HG02870 (cell line): ENCODE measurements around the gene SYT14.
"Not testable (repeated sequence)": the region's sequence is repeated elsewhere in the genome, so short reads cannot be mapped to it uniquely, and the experiment has no call there.

Experiments
- ATAC-seq: cut with Tn5 transposase; IDR thresholded peaks from one replicate; pipeline ENCODE4 v1.9.1; 2021; ENCODE audit warnings: mild to moderate bottlenecking, moderate library complexity; ENCODE audit not compliant: unreplicated experiment

SYT14 gene

DNA sequence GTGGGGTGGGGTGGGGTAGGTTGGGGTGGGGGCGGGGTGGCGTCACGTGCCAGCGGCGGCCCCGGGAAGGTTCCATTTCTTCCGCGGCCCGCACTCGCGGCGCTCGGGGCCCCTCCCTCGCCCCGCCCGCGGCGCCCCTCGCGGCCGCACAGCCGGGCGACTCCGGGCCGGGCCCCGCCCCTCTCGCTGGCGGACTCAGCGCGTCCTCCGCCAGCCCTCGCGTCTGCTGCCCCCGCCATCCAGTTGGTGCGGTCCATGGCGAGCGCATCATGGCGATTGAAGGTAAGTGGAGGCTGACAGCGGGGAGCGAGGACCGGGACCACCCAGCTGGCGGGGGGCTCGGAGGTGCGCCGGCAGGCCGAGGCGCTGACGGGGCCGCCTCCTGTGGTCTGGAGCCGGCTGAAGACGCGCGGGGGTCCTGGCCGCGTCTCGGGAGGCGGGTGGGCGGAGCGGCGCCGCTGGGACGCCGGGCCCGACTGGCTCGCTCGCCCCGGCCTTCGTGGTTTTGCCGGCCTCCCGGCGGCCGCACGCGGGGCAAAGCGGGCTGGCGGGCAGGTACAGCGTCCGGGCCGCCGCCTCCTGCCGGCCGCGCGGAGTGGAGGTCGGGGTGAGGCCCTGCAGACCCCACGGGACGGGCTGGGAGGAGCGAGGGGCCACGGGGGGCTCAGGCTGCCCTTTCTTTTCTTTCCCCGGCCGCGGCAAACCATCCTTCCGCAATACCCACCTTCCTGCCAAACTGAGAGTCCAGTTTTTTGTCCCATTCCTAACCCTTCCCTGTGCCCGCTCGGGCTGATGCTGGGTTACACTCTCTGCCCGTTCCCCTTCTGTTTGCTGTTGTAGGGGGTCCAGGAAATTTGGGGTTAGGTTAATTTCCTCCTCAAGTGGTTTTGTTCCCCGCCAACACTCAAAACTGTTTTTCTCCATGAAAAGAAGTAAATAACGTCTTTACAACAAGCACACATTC lies at the start of gene SYT14:
SYT14 (plus strand) TSS at position 222 of the 964 bp plus-strand sequence; CDS start at position 270, 48 bp downstream.
- ATAC-seq, result no peak

DNA sequence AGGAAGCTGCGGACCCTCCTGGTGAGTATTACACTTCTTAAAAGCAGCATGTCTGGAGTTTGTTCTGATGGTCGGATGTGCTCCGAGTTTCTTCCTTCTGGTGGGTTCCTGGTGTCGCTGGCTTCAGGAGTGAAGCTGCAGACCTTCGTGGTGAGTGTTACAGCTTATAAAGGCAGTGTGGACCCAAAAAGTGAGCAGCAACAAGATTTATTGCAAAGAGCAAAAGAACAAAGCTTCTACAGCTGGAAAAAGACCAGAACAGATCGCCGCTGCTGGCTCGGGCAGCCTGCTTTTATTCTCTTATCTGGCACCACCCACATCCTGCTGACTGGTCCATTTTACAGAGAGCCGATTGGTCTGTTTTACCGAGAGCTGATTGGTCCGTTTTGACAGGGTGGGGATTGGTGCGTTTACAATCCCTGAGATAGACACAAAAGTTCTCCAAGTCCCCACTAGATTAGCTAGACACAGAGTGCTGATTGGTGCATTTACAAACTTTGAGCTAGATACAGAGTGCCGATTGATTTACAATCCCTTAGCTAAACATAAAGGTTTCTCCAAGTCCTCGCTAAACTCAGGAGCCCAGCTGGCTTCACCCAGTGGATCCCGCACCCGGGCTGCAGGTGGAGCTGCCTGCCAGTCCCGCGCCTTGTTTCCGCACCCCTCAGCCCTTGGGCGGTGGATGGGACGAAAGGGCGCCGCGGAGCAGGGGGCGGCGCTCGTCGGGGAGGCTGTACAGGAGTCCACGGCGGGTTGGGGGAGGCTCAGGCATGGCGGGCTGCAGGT lies 49.5 kb upstream of the SYT14 start:
- not testable (repeated sequence) for ATAC-seq

GRCh38 chr1:209889077-209889418 lies 49.0 kb upstream of the SYT14 start:
- ATAC-seq, result no peak

GRCh38 chr1:209890641-209891330 lies 47.2 kb upstream of the SYT14 start:
- no peak for ATAC-seq

- ATAC-seq, result no peak
These were observed 44.3 kb upstream of the SYT14 start for GRCh38 chr1:209893751-209894150.

GRCh38 chr1:209895709-209896108 lies 42.3 kb upstream of the SYT14 start:
- no peak for ATAC-seq

DNA sequence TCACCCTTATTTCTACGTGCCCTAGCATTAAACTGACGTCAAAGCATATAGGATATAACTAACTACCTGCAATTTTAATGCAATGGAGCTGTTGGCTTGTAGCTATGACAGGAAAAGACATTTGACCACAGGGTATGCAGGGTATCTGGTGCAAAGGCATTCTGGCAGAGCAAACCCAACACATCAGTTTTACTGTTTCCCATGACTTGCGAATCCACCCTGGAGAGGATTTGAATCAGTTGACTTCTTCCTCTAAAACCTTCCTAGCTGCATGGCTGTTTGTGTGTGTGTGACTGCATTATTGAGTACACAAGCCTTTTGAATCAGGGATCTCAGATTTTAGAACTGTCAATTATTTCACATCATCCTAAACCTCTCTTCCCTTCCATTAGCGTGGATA lies 41.7 kb upstream of the SYT14 start:
- ATAC-seq, result no peak

GRCh38 chr1:209898271-209898670 lies 39.7 kb upstream of the SYT14 start:
- not testable (repeated sequence) for ATAC-seq

DNA sequence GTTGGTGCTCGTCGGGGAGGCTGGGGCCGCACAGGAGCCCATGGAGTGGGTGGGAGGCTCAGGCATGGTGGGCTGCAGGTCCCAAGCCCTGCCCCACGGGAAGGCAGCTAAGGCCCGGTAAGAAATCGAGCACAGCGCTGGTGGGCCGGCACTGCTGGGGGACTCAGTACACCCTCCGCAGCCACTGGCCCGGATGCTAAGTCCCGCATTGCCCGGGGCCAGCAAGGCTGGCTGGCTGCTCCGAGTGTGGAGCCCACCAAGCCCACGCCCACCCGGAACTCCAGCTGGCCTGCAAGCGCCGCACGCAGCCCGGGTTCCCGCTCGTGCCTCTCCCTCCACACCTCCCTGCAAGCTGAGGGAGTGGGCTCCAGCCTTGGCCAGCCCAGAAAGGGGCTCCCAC lies 39.2 kb upstream of the SYT14 start:
- ATAC-seq, result not testable (repeated sequence)

DNA sequence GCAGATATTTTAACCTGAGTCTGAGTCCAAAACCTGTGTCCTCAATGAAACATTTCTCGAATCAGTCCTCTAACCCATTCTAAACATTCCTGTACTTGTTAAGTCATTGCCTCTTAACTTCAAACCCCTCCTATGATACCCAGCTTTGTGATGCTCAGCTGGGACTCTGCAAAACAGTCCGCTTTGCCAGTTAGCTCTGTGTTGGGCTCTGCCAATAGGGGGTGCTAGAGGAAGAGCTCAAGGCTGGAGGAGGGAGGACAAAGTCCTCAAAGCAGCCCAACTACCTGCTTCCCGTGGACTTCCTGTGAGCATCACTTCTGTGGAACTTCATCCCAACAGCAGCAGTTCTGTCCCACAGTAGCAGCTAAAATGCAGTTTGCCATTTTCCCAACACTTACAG lies 38.1 kb upstream of the SYT14 start:
- ATAC-seq, result peak; percentile 55

DNA sequence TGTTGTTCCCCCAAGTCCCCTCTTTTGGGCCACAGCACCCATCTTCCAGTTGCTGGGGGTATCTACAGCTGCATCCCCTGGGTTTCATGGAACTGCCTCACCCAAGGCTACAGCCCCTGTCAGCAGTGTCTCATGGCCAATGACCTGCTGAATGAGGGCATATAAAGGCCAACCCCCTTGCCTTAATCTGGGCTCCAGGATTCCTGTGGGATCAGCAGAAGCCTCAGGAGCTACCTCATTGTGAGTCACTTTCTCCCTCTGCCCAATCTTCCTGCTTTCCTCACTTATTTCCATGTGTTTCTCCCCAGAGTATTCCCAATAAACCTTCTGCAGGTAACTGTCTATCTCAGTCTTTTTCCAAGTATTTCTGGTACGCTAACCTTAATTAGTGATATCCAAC lies 37.3 kb upstream of the SYT14 start:
- no peak for ATAC-seq

DNA sequence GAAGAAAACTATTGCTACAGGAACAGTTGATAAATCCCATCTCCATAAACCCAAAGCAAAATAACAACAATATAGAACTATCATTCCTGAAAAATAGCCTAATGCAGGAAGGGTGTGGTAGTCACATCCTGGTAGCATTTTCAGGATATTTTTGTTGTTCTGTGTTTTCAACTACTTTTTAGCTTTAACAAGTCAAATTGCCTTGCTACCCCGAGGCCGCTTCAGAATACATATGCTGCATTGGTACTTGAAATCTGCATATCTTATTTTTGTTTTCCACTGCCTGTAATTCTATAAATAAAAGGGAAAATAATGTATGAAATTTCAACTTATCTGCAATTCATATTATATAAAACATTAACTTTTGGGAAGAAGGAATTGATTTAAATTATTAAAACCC lies 36.8 kb upstream of the SYT14 start:
- ATAC-seq, result no peak

DNA sequence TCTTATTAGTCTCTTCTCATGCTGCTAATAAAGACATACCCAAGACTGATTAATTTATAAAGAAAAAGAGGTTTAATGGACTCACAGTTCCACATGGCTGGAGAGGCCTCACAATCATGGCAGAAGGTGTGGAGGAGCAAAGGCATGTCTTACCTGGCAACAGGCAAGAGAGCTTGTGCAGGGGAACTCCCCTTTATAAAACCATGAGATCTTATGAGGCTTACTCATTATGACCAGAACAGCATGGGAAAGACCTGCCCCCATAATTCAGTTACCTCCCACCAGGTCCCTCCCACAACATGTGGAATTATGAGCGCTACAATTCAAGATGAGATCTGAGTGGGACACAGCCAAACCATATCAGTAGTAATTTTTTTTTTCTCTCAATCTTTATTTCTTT lies 33.2 kb upstream of the SYT14 start:
- ATAC-seq, result not testable (repeated sequence)

- ATAC-seq, result no peak
These were observed 26.3 kb upstream of the SYT14 start for GRCh38 chr1:209911746-209912145.

- no peak for ATAC-seq
These were observed 25.7 kb upstream of the SYT14 start for GRCh38 chr1:209912306-209912705.

DNA sequence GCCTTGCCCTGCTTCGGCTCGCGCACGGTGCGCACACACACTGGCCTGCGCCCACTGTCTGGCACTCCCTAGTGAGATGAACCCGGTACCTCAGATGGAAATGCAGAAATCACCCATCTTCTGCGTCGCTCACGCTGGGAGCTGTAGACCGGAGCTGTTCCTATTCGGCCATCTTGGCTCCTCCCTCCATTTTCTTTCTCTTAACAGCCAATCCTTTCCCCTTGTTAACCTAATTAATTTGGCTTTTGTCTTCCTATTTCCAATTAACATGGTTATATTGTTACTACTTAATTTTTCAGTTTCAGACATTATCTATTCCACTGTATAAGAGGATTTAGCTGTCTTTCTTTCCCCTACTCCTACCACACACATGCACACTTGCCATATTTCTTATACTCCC lies 18.4 kb upstream of the SYT14 start:
- not testable (repeated sequence) for ATAC-seq

DNA sequence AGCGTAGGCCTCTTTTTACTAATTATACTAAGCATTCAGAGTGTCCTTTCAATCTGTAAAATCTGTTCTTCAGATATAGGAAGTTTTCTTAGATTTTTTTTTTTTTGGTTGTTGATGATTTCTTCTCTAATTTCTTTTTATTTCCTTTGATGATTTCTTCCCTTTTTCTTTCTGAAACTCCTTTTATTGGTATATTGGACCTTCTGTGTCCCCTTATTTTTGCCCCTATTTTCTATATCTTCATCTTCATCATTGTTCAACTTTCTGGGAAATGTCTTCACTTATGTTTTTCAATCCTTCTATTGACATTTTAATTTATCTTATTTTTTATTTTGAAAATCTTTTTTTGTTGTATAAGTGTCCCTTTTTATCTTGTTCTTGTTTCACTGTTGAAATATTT lies 17.2 kb upstream of the SYT14 start:
- no peak for ATAC-seq

DNA sequence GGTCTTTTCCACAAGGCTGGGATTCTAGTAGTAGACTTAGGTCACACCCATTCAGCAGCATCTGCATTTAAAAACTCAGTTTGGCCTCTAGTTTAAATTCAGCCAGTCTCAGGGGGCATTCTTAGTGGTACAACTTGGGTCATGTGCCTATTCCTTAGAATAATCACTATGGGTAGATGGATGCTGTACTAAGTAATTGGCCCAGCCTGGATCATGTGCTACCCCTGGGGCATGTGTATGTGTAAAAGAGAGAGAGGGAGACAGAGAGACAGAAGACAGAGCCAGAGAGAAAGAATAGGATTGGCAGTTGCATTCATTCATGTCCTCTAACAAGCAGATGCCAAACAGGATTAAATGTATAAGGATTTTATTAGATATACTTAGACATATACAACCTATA lies 13.6 kb upstream of the SYT14 start:
- no peak for ATAC-seq

- no peak for ATAC-seq
These were observed 12.0 kb upstream of the SYT14 start for GRCh38 chr1:209926045-209926444.

- no peak for ATAC-seq
These were observed 10.6 kb upstream of the SYT14 start for GRCh38 chr1:209927466-209927865.

- no peak for ATAC-seq
These were observed 8.3 kb upstream of the SYT14 start for GRCh38 chr1:209929751-209930150.
